Kidney (tissue), 14 donors: ENCODE measurements around the gene MTX1. TPM values are rescaled to one million over a fixed set of nuclear protein-coding genes. Genes with fewer than 3 reads are reported as not detected.
A peak's percentile ranks its signal among the peaks of the same experiment; 100 is the strongest.

Experiments used
- DNase-seq, 5 donors: peaks; one replicate each; pipeline ENCODE4 v3.0.0-alpha.2; 2013 to 2020
- FAIRE-seq: peaks from 2 replicates; lab custom pipeline; 2012; peaks lifted over from hg19 to GRCh38; lab: Jason Lieb, UNC
- H3K27ac ChIP-seq, 2 donors: one replicate each; pipeline ENCODE4 v1.7.0; 2013; ENCODE audit warnings: low read depth in 2 of 2, low read length in 2 of 2, inconsistent platforms in 1 of 2
- H3K27me3 ChIP-seq: one replicate; pipeline ENCODE4 v1.7.1; 2013; ENCODE audit warnings: low read length, inconsistent platforms; ENCODE audit not compliant: control insufficient read depth, insufficient read depth
- H3K36me3 ChIP-seq, 3 donors: one replicate each; pipeline versions ENCODE4 v1.7.0 to v1.7.1; 2013; ENCODE audit warnings: low read length in 3 of 3, control low read depth in 1 of 3, inconsistent platforms in 1 of 3; ENCODE audit not compliant: insufficient read depth in 3 of 3, control insufficient read depth in 2 of 3
- H3K4me1 ChIP-seq, 3 donors: one replicate each; pipeline versions ENCODE4 v1.7.0 to v1.7.1; 2013; ENCODE audit warnings: low read length in 3 of 3, inconsistent platforms in 1 of 3, low read depth in 1 of 3; ENCODE audit not compliant: control insufficient read depth in 2 of 3, insufficient read depth in 2 of 3
- H3K4me3 ChIP-seq, 3 donors: one replicate each; pipeline versions ENCODE4 v1.7.0 to v1.8.1; 2013; ENCODE audit warnings: low read length in 3 of 3, control low read depth in 1 of 3, inconsistent platforms in 1 of 3
- H3K9ac ChIP-seq, 3 donors: one replicate each; pipeline versions ENCODE4 v1.7.0 to v1.7.1; 2013; ENCODE audit warnings: low read length in 3 of 3, control low read depth in 1 of 3, inconsistent platforms in 1 of 3
- H3K9me3 ChIP-seq, 3 donors: one replicate each; pipeline versions ENCODE4 v1.7.0 to v1.7.1; 2013; ENCODE audit warnings: low read length in 3 of 3, control low read depth in 1 of 3, inconsistent platforms in 1 of 3; ENCODE audit not compliant: control insufficient read depth in 2 of 3, insufficient read depth in 1 of 3
- intact Hi-C: fragments of 100-400 bp; cut with DNase I; formaldehyde crosslinking; loops from one replicate; pipeline ENCODE4 v1.11.1; 2022
- polyA plus RNA-seq: library from polyadenylated mRNA; stranded (reverse); fragments of 350-450 nt; fragmentation: Illumina TruSeq; extraction: RNeasy Lipid Tissue Mini Kit (QIAGEN cat#74804); gene quantifications from one replicate; pipeline ENCODE4 v1.2.3, GENCODE V29; 2014; ENCODE audit warnings: low read depth, low replicate concordance; ENCODE audit not compliant: insufficient read depth
- total RNA-seq: library from RNA; stranded (reverse); fragmentation: NEBNext Ultra II Directional; extraction: Animal tissue kit (Norgen Biotek cat#: 25700); gene quantifications from one replicate; pipeline ENCODE4 v1.2.1, GENCODE V29; 2021
- TF ChIP-seq, protein P1 (sequence below): IDR thresholded peaks from 3 replicates; pipeline ENCODE4 v1.5.1; 2012; ENCODE audit warnings: mild to moderate bottlenecking, moderate library complexity, borderline replicate concordance; ENCODE audit not compliant: insufficient read depth; ENCODE audit errors: extremely low read depth
- donor health status: control.
- donor health status: control.
- donor health status: control.
- donor health status: control.
- donor health status: control.
- donor health status: DM: yes; HTN: yes; CAD: no.
- donor health status: Normal renal cell carcinoma (clear cell type).

Gene MTX1
- total and polyA plus RNA-seq, 2 donors from 2014 or later: 38.8 to 86.9 TPM

DNA sequence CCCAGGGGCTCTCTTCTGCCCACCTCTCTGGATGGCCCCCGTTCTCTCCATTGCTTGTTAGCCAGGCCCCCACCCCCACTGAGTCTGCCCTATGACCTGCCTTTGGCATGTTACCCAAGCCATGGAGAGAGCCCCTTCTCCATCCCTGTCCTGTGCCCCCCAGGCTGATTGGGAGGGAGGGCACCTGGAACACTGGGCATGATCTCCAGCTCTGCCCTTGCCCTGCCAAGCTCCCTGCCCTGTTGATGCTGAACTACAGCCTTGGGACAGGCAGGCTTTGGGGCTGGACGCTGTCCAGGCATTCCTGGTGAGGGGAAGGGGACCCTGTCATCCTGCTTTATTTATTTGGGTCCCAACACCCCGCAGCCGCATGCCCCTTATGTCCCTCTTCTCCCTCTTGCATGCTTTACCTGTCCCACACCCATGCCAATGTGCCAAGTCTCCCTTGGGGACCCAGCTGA is 24.1 kb upstream of the MTX1 start:
- DNase-seq (peak in 1 of 5 donors; percentile 65), FAIRE-seq (no peak)
- Histone ChIP-seq H3K4me1 (peaks cover 0 to 28% (median 7%) of the 10 kb centered on the region in 3 donors), H3K9ac (no peak overlapping the region), H3K36me3 (no peaks in the 10 kb centered on the region), H3K27ac (no peak overlapping the region), H3K9me3 (no peaks in the 10 kb centered on the region), H3K27me3 (no peaks in the 10 kb centered on the region), H3K4me3 (no peak overlapping the region)
- TF ChIP-seq, protein P1, sequence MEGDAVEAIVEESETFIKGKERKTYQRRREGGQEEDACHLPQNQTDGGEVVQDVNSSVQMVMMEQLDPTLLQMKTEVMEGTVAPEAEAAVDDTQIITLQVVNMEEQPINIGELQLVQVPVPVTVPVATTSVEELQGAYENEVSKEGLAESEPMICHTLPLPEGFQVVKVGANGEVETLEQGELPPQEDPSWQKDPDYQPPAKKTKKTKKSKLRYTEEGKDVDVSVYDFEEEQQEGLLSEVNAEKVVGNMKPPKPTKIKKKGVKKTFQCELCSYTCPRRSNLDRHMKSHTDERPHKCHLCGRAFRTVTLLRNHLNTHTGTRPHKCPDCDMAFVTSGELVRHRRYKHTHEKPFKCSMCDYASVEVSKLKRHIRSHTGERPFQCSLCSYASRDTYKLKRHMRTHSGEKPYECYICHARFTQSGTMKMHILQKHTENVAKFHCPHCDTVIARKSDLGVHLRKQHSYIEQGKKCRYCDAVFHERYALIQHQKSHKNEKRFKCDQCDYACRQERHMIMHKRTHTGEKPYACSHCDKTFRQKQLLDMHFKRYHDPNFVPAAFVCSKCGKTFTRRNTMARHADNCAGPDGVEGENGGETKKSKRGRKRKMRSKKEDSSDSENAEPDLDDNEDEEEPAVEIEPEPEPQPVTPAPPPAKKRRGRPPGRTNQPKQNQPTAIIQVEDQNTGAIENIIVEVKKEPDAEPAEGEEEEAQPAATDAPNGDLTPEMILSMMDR: no peak
- intact Hi-C loops: no loop called here

DNA sequence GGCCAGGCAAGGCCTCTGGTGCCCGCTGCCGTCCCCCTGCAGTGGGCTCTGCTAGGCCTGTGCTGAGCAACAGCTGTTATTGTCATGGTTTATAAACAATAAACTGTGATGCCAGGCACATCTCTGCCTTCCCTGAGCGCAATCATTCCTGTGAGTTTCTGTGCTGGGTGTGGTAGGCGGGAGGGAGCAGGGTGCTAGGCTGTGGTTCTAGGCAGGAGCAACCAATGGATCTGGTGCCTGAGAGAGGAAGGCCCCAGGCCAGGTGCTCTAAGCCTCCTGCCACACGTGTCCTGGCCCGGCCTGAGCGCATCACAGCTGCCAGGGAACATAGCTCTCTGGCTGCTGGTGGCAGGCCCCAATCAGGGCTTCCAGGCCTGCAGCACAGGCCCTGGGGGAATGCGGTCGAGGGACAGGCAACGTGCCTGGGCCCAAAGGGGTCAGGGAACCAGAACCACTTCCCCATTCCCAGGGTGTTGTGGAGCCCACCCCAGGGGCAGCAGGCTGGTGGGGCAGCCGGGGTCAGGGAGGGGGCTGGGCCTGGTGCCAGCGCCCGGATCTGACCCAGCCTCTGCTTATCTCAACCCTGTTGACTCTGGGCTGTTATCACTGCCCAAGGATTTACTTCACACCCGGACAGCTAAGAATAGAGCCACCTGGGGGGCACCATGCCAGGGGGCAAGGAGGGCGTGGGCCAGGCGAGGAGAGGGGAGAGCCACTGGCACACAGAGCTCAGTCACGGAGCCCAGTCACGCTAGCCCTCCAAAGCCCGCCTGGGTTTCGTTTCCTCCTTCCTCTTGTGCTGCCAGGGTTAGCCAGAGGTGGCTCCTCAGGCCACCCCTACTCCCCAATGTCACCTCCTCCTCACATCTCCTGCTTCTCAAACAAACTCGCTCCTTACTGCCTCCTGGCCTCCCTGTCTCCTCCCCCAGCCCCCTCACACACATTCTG is 23.4 kb upstream of the MTX1 start:
- intact Hi-C loops: no loop called here
- TF ChIP-seq, protein P1: no peak
- H3K36me3 ChIP-seq: no peaks in the 10 kb centered on the region
- H3K27ac ChIP-seq: peak overlapping the region; percentile 67 to 79
- H3K9ac ChIP-seq: peak overlapping the region in 1 of 3 donors; percentile 51
- FAIRE-seq (no peak), DNase-seq (peak; percentile 70 to 90 (median 80))
- no peaks in the 10 kb centered on the region for H3K27me3 ChIP-seq
- no peak overlapping the region for H3K4me3 ChIP-seq
- no peaks in the 10 kb centered on the region for H3K9me3 ChIP-seq
- H3K4me1 ChIP-seq: peaks cover 0 to 28% (median 7%) of the 10 kb centered on the region in 3 donors

DNA sequence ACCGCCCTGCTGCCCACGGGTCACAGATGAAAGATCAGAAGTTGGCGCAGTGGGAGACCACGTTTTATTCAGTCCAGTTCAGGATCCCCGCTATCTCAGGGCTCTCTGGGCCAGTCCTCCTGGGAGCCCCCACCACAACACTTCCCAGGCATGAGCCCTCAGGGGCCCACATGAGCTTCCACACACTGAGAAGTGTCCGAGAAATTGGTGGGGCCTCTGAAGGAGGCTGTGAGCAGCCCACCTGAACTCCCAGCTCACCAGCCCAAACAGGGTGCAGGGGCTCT is 22.8 kb upstream of the MTX1 start:
- Histone ChIP-seq H3K9ac (peak overlapping the region in 1 of 3 donors; percentile 51), H3K4me1 (peaks cover 0 to 28% (median 7%) of the 10 kb centered on the region in 3 donors), H3K27me3 (no peaks in the 10 kb centered on the region), H3K9me3 (no peaks in the 10 kb centered on the region), H3K4me3 (no peak overlapping the region), H3K36me3 (no peaks in the 10 kb centered on the region), H3K27ac (peak overlapping the region; percentile 67 to 79)
- intact Hi-C loops: no loop called here
- TF ChIP-seq, protein P1: no peak
- FAIRE-seq (no peak), DNase-seq (no peak)
